Measurements from ENCODE around the gene OTOG.

DNA sequence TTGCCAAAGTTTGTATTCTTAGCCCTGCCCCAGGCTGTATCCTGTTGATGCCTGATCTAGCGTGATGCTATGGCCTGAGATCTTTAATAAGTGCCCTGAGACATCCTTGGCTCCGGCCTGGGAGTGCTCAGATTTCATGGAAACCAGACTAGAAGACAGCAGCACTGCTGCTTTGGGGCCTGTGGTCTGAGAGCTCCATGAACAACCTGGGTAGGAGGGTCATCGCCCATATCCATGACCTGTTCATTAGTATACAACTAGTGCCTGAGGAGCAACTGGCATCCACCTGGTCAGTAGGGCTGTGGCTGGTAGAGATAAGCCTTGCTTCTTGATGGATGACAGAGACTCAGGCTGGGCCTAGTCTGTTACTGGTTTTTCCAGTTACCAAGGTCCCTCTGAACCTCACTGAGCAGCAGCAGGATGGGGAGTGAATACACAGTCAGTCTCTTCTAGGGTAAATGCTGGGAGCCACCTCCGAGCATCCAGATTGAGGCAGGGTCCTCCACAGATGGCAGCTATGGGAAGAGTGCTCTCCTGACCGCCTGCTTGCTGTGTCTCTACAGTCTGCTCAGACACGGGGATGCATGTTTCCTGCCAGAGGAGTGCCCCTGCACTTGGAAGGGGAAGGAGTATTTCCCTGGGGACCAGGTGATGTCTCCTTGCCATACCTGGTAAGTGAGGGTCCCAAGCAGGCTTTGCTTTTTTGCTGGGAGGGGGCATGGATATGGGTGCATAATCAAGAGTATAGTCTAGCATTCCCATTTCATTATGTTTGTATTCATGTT lies 39.0 kb downstream of the OTOG start:
- TF ChIP-seq EZH2 (IDR thresholded peaks at IDR 0.05) (no peak), POLR2AphosphoS5 (IDR thresholded peaks at IDR 0.05; ENCODE audit: borderline replicate concordance, low read depth, low read length) (no peak)
